GM18520 (cell line): ENCODE data around the gene UBE2F.
"Not testable (repeated sequence)": the region's sequence is repeated elsewhere in the genome, so short reads cannot be mapped to it uniquely, and the experiment has no call there.

ENCODE experiments used
- ATAC-seq: cut with Tn5 transposase; IDR thresholded peaks from one replicate; pipeline ENCODE4 v1.9.1; 2021; ENCODE audit not compliant: unreplicated experiment

UBE2F gene

GRCh38 chr2:237943395-237944094, 23.3 kb upstream of the UBE2F start:
- no peak for ATAC-seq

GRCh38 chr2:237944302-237944701, 22.5 kb upstream of the UBE2F start:
- no peak for ATAC-seq

- ATAC-seq, result no peak
Measured at GRCh38 chr2:237946423-237946822, 20.4 kb upstream of the UBE2F start.

GRCh38 chr2:237951354-237951753, 15.5 kb upstream of the UBE2F start:
- ATAC-seq, result not testable (repeated sequence)

GRCh38 chr2:237951878-237952277, 14.9 kb upstream of the UBE2F start:
- ATAC-seq, result no peak

- ATAC-seq, result no peak
Measured at GRCh38 chr2:237952851-237953250, 14.0 kb upstream of the UBE2F start.

- no peak for ATAC-seq
Measured at GRCh38 chr2:237955640-237956401, 11.0 kb upstream of the UBE2F start.

GRCh38 chr2:237956402-237956736, 10.4 kb upstream of the UBE2F start:
- no peak for ATAC-seq

GRCh38 chr2:237961637-237962036, 5.2 kb upstream of the UBE2F start:
- ATAC-seq, result no peak

- ATAC-seq, result no peak
Measured at GRCh38 chr2:237962432-237963084, 4.3 kb upstream of the UBE2F start.

- not testable (repeated sequence) for ATAC-seq
Measured at GRCh38 chr2:237963490-237963991, 3.3 kb upstream of the UBE2F start.

- no peak for ATAC-seq
Measured at GRCh38 chr2:237964194-237964577, 2.6 kb upstream of the UBE2F start.

- no peak for ATAC-seq
Measured at GRCh38 chr2:237964578-237965404, 2.0 kb upstream of the UBE2F start.

- ATAC-seq, result not testable (repeated sequence)
Measured at GRCh38 chr2:237965844-237966243, 970 bp upstream of the UBE2F start.

- no peak for ATAC-seq
Measured at GRCh38 chr2:237966250-237966564, 607 bp upstream of the UBE2F start.

GRCh38 chr2:237967463-237967951, 693 bp downstream of the UBE2F start:
- ATAC-seq, result no peak

- peak; percentile 21 for ATAC-seq
Measured at GRCh38 chr2:237968048-237968862, 1.4 kb downstream of the UBE2F start.

GRCh38 chr2:237971661-237972060, 4.8 kb downstream of the UBE2F start:
- ATAC-seq, result no peak

GRCh38 chr2:237972211-237972610, 5.4 kb downstream of the UBE2F start:
- no peak for ATAC-seq

- ATAC-seq, result no peak
Measured at GRCh38 chr2:237972936-237973335, 6.1 kb downstream of the UBE2F start.
